HEK293T (cell line): ENCODE results near the gene TMEM61.

Source experiments
- CTCF ChIA-PET: fragments of 350-600 bp; formaldehyde crosslinking; extraction: SDS; loops from one replicate; lab custom pipeline; 2021; ENCODE audit warnings: antibody characterized with exemption, inconsistent platforms; lab: Yijun Ruan, JAX
- POLR2A ChIA-PET: fragments of 350-600 bp; formaldehyde crosslinking; extraction: SDS; loops from one replicate; lab custom pipeline; 2020; ENCODE audit warnings: antibody characterized with exemption, inconsistent platforms; lab: Yijun Ruan, JAX
- DNase-seq: peaks from one replicate; pipeline ENCODE4 v3.0.0; 2012; ENCODE audit warnings: mixed read lengths; ENCODE audit errors: extremely low spot score
- ARNT ChIP-seq: fragments of 450-650 bp; IDR thresholded peaks from 2 replicates; pipeline ENCODE4 v1.6.1; 2017; ENCODE audit warnings: mild to moderate bottlenecking
- BHLHE40 ChIP-seq: fragments of 450-650 bp; IDR thresholded peaks from 2 replicates; pipeline ENCODE4 v1.6.1; 2016; ENCODE audit warnings: mild to moderate bottlenecking, moderate library complexity, borderline replicate concordance
- CTBP1 ChIP-seq: fragments of 450-650 bp; IDR thresholded peaks from 2 replicates; pipeline ENCODE4 v1.6.1; 2016; ENCODE audit warnings: borderline replicate concordance
- ELF4 ChIP-seq: fragments of 450-650 bp; IDR thresholded peaks from 2 replicates; pipeline ENCODE4 v1.6.1; 2017; ENCODE audit warnings: antibody characterized with exemption
- FOXA1 ChIP-seq: fragments of 450-650 bp; IDR thresholded peaks from 2 replicates; pipeline ENCODE4 v1.6.1; 2016; ENCODE audit warnings: mild to moderate bottlenecking
- FOXK2 ChIP-seq: fragments of 450-650 bp; IDR thresholded peaks from 2 replicates; pipeline ENCODE4 v1.6.1; 2016; ENCODE audit warnings: mild to moderate bottlenecking
- FOXM1 ChIP-seq: fragments of 450-650 bp; IDR thresholded peaks from 2 replicates; pipeline ENCODE4 v1.6.1; 2017; ENCODE audit warnings: mild to moderate bottlenecking, borderline replicate concordance
- HDGF ChIP-seq: fragments of 450-650 bp; IDR thresholded peaks from 2 replicates; pipeline ENCODE4 v1.6.1; 2017; ENCODE audit warnings: antibody characterized with exemption, borderline replicate concordance
- L3MBTL2 ChIP-seq: fragments of 450-650 bp; conservative IDR thresholded peaks from 2 replicates; pipeline ENCODE4 v1.6.1; 2016; ENCODE audit warnings: mild to moderate bottlenecking
- LEF1 ChIP-seq: fragments of 450-650 bp; IDR thresholded peaks from 2 replicates; pipeline ENCODE4 v1.6.1; 2017; ENCODE audit warnings: mild to moderate bottlenecking, borderline replicate concordance
- NFRKB ChIP-seq: fragments of 450-650 bp; IDR thresholded peaks from 2 replicates; pipeline ENCODE4 v1.6.1; 2016; ENCODE audit warnings: mild to moderate bottlenecking, moderate library complexity
- SP1 ChIP-seq: fragments of 450-650 bp; IDR thresholded peaks from 2 replicates; pipeline ENCODE4 v1.6.1; 2017
- SUZ12 ChIP-seq: fragments of 450-650 bp; IDR thresholded peaks from 2 replicates; pipeline ENCODE4 v1.6.1; 2016; ENCODE audit warnings: mild to moderate bottlenecking
- TARDBP ChIP-seq: fragments of 450-650 bp; IDR thresholded peaks from 2 replicates; pipeline ENCODE4 v1.6.1; 2016
- ZNF384 ChIP-seq: fragments of 450-650 bp; IDR thresholded peaks from 2 replicates; pipeline ENCODE4 v1.6.1; 2016
- TF ChIP-seq, protein P1 (sequence below): fragments of 450-650 bp; IDR thresholded peaks from 2 replicates; pipeline ENCODE4 v1.6.1; 2016

Gene TMEM61

GRCh38 chr1:55002686-55003085 lies 22.3 kb downstream of the TMEM61 start:
- no peak for TF ChIP-seq HDGF
- no peak for TF ChIP-seq SUZ12
- TF ChIP-seq, protein P1, sequence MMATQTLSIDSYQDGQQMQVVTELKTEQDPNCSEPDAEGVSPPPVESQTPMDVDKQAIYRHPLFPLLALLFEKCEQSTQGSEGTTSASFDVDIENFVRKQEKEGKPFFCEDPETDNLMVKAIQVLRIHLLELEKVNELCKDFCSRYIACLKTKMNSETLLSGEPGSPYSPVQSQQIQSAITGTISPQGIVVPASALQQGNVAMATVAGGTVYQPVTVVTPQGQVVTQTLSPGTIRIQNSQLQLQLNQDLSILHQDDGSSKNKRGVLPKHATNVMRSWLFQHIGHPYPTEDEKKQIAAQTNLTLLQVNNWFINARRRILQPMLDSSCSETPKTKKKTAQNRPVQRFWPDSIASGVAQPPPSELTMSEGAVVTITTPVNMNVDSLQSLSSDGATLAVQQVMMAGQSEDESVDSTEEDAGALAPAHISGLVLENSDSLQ, result no peak
- no peak for TF ChIP-seq LEF1
- TF ChIP-seq FOXM1, result no peak
- TF ChIP-seq L3MBTL2, result no peak
- TF ChIP-seq TARDBP, result no peak
- TF ChIP-seq ELF4, result no peak
- no peak for TF ChIP-seq ZNF384
- no peak for TF ChIP-seq SP1
- no peak for TF ChIP-seq FOXK2
- no peak for TF ChIP-seq CTBP1
- ChIA-PET CTCF (no interaction called here), POLR2A (no interaction called here)
- no peak for DNase-seq

DNA sequence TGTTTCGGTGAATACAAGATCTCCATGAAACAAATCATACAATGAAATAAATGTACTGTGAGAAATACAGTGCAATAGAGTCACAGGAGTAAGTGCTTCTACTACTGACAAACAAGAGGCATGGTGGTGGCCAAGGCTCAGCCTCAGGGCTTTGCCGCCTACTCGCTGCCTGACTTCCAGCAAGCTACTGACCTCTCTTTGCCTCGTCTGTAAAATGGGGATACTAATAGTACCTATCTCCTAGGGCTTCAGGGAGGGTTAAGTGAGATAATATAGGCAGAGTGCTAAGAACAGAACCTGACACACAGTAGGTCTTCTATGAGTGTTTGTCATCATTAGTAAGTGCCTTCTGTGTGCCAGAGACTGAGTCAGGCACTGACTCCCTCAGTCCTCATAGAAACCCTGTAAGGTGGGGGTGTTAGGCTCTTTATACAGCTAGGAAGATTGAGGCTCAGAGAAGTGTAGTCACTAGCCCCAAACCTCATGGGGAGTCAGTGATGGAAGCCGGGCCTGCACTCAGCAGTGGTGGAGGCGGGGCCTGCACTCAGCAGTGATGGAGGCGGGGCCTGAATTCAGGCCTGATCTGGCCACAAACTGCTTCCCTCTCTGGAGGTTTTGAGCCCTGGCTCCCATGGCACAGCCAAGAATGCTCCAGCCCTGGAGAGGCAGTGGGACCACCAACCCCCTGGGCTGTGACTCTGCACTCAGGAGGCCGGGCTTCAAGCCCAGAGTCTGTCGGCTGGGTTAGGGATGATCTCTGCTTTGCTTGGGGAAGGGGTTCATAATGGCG lies 25.1 kb downstream of the TMEM61 start:
- POLR2A ChIA-PET, result no interaction called here
- TF ChIP-seq HDGF (no peak), NFRKB (no peak), CTBP1 (no peak), TARDBP (no peak), SP1 (no peak)
- CTCF ChIA-PET, result interaction anchor here (1.4 to 1.9 kb wide), 2 partner anchors 9 to 16 kb away, joined by 3 to 6 read pairs; no protein-coding TSS in a partner anchor
- DNase-seq, result peak; percentile 40

DNA sequence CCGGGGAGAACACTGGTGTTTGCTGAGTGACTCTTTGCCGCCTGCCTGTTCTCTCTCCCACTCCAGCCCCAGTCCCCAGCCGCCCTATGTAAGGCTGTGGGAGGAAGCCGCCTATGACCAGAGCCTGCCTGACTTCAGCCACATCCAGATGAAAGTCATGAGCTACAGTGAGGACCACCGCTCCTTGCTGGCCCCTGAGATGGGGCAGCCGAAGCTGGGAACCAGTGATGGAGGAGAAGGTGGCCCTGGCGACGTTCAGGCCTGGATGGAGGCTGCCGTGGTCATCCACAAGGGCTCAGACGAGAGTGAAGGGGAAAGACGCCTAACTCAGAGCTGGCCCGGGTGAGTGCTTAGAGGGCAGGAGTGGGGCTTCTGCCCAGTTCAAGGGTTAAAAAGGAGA lies 26.5 kb downstream of the TMEM61 start:
- TF ChIP-seq L3MBTL2 (no peak), BHLHE40 (no peak), FOXM1 (no peak), ZNF384 (no peak), TARDBP (no peak), ARNT (no peak), CTBP1 (no peak), SUZ12 (no peak), NFRKB (no peak), ELF4 (no peak), FOXK2 (no peak), SP1 (no peak)
- TF ChIP-seq, protein P1, result no peak
- DNase-seq, result no peak
- CTCF ChIA-PET, result interaction anchor here (1.9 kb wide), 1 partner anchor 11 kb away, joined by 6 read pairs; no protein-coding TSS in a partner anchor
- POLR2A ChIA-PET, result no interaction called here

DNA sequence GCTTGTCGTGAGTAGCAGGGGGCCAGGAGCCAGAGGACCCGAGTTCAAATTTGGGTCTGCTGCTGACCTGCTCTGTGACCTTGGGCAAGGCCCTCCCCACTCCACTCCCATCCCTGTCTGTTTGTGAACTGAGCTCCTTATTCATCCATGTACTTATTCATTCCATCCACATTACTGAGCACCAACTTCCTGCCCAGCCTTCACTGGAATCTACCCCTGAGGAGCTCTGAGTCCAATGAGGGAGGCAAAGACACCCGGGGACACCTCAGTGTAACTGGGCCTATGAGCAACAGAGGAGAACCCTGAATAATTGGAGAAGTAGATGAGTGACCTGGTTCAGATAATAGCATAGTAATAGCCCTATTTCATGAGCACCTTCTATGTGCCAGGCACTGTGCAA lies 27.2 kb downstream of the TMEM61 start:
- ChIA-PET CTCF (no interaction called here), POLR2A (no interaction called here)
- DNase-seq, result no peak
- TF ChIP-seq BHLHE40, result no peak
- no peak for TF ChIP-seq TARDBP
- TF ChIP-seq SP1, result no peak
- no peak for TF ChIP-seq FOXM1
- no peak for TF ChIP-seq NFRKB
- TF ChIP-seq FOXK2, result no peak
- TF ChIP-seq SUZ12, result no peak
- no peak for TF ChIP-seq CTBP1
- no peak for TF ChIP-seq ELF4
- TF ChIP-seq ZNF384, result no peak
- no peak for TF ChIP-seq LEF1
- TF ChIP-seq, protein P1, result no peak
- no peak for TF ChIP-seq HDGF
- TF ChIP-seq FOXA1, result no peak

DNA sequence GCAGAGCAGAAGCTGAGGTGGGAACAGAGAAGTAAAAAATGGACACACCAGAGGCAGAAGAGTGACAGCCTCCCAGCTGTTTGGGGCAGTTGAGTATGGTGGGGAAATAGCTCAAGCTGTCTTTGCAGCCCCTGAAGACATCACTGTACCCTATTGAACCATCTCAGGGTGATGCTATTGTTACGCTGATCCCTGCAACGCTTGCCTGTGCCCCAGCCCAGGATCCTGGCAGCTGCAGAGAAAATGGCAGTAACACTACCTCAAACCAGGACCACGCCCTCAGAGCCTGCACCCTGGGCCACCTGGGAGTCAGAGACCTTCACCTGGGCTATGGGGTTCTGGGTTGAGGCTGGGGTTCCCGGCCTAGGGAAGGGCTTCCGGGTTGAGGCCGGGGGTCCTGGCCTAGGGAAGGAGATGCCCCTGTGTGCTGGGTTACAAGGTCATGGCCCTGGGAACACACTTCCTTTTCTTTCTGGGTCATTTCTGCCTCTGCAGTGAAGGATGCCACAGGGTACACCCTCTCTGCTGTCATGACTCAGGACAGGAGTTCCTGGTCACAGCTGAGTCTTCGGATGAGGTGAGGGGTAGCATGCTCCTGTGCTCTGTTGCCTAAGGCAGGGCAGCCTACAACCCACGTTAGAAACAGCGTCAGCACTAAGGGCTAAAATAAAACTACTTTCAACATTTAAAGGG lies 29.9 kb downstream of the TMEM61 start:
- DNase-seq, result no peak
- ChIA-PET CTCF (interaction anchor here (1.0 kb wide), 1 partner anchor 12 kb away, joined by 4 read pairs; no protein-coding TSS in a partner anchor), POLR2A (no interaction called here)

More for the DNA sequence above, 29.9 kb downstream of the TMEM61 start:
- TF ChIP-seq ARNT, result no peak
- no peak for TF ChIP-seq LEF1
- TF ChIP-seq ELF4, result no peak
- TF ChIP-seq ZNF384, result no peak
- TF ChIP-seq FOXM1, result no peak
- TF ChIP-seq L3MBTL2, result no peak
- TF ChIP-seq BHLHE40, result no peak
- no peak for TF ChIP-seq SP1
- no peak for TF ChIP-seq HDGF
- TF ChIP-seq SUZ12, result no peak
- no peak for TF ChIP-seq NFRKB
